GM19452 (cell line): ENCODE data around the gene FEZF1.
"Not testable (repeated sequence)": the region's sequence is repeated elsewhere in the genome, so short reads cannot be mapped to it uniquely, and the experiment has no call there.

Source experiments
- ATAC-seq: cut with Tn5 transposase; IDR thresholded peaks from one replicate; pipeline ENCODE4 v1.9.1; 2021; ENCODE audit not compliant: unreplicated experiment

Gene FEZF1

GRCh38 chr7:122309421-122309820 lies 4.9 kb upstream of the FEZF1 start:
- ATAC-seq = no peak

- no peak for ATAC-seq
Measured at GRCh38 chr7:122307228-122307621, 2.7 kb upstream of the FEZF1 start.

- ATAC-seq = no peak
Measured at GRCh38 chr7:122306320-122307227, 2.0 kb upstream of the FEZF1 start.

GRCh38 chr7:122305475-122306319 lies 1.1 kb upstream of the FEZF1 start:
- ATAC-seq = no peak

- ATAC-seq = no peak
Measured at GRCh38 chr7:122304996-122305421, 459 bp upstream of the FEZF1 start.

- no peak for ATAC-seq
Measured at GRCh38 chr7:122303531-122304318, 825 bp downstream of the FEZF1 start.

GRCh38 chr7:122302761-122303530 lies 1.6 kb downstream of the FEZF1 start:
- ATAC-seq = no peak

- ATAC-seq = no peak
Measured at GRCh38 chr7:122301858-122302760, 2.4 kb downstream of the FEZF1 start.

GRCh38 chr7:122300956-122301833 lies 3.4 kb downstream of the FEZF1 start:
- ATAC-seq = no peak

GRCh38 chr7:122300211-122300932 lies 4.2 kb downstream of the FEZF1 start:
- ATAC-seq = no peak

GRCh38 chr7:122299624-122300210 lies 4.8 kb downstream of the FEZF1 start:
- no peak for ATAC-seq

- no peak for ATAC-seq
Measured at GRCh38 chr7:122298618-122299017, 5.9 kb downstream of the FEZF1 start.

GRCh38 chr7:122298131-122298530 lies 6.4 kb downstream of the FEZF1 start:
- no peak for ATAC-seq

GRCh38 chr7:122291189-122291588 lies 13.4 kb downstream of the FEZF1 start:
- ATAC-seq = no peak

GRCh38 chr7:122290476-122290875 lies 14.1 kb downstream of the FEZF1 start:
- ATAC-seq = no peak

- ATAC-seq = no peak
Measured at GRCh38 chr7:122289426-122289825, 15.1 kb downstream of the FEZF1 start.

GRCh38 chr7:122284608-122285007 lies 19.9 kb downstream of the FEZF1 start:
- ATAC-seq = not testable (repeated sequence)
